K562 (cell line): ENCODE measurements around the gene EPHA4.

ENCODE experiments used
- ATF3 ChIP-seq, 2 experiments: fragments of 450-650 bp in 1 of 2; sonication (generic) in 1 of 2; formaldehyde crosslinking in 1 of 2; IDR thresholded peaks in 1 of 2; conservative IDR thresholded peaks in 1 of 2; 2 replicates each; pipeline versions ENCODE4 v1.6.1 to v1.8.1; 2016 to 2023; ENCODE audit warnings: mild to moderate bottlenecking in 2 of 2, moderate library complexity in 2 of 2, inconsistent platforms in 1 of 2, missing genetic modification reagents in 1 of 2
- BCLAF1 ChIP-seq, 2 experiments: fragments of 450-650 bp in 1 of 2; IDR thresholded peaks; 2 replicates each; pipeline ENCODE4 v1.6.1; 2011 to 2017; ENCODE audit warnings: low read depth in 2 of 2, antibody characterized with exemption in 1 of 2, borderline replicate concordance in 1 of 2, low read length in 1 of 2, mild to moderate bottlenecking in 1 of 2, mixed read lengths in 1 of 2; ENCODE audit not compliant: control insufficient read depth in 1 of 2
- CTCF ChIP-seq, 3 experiments: IDR thresholded peaks in 2 of 3; conservative IDR thresholded peaks in 1 of 3; 2 replicates each; pipeline ENCODE4 v1.5.1; 2011 to 2012; ENCODE audit warnings: low read length in 3 of 3, mild to moderate bottlenecking in 3 of 3, control low read depth in 2 of 3, improper control_type of control experiment in 1 of 3, inconsistent platforms in 1 of 3, low read depth in 1 of 3, mixed read lengths in 1 of 3, moderate library complexity in 1 of 3; ENCODE audit not compliant: insufficient read depth in 2 of 3
- FOXJ3 ChIP-seq: sonication (generic); formaldehyde crosslinking; IDR thresholded peaks from 2 replicates; pipeline ENCODE4 v1.4.0; 2020; ENCODE audit warnings: mild to moderate bottlenecking, missing genetic modification reagents
- PHB2 ChIP-seq: fragments of 450-650 bp; IDR thresholded peaks from 2 replicates; pipeline ENCODE4 v1.6.1; 2017; ENCODE audit warnings: low read depth
- POLR2A ChIP-seq: fragments of 450-650 bp; conservative IDR thresholded peaks from 2 replicates; pipeline ENCODE4 v1.6.1; 2016
- SMARCA4 ChIP-seq: fragments of 450-650 bp; IDR thresholded peaks from 2 replicates; pipeline ENCODE4 v1.6.1; 2016
- TAF1 ChIP-seq: IDR thresholded peaks from 2 replicates; pipeline ENCODE4 v1.6.1; 2011; ENCODE audit warnings: mild to moderate bottlenecking, low read length, moderate library complexity; ENCODE audit not compliant: insufficient read depth, control insufficient read depth, severe bottlenecking; ENCODE audit errors: extremely low read depth
- ZHX1 ChIP-seq: fragments of 150-350 bp; conservative IDR thresholded peaks from 2 replicates; pipeline ENCODE4 v1.6.1; 2014; ENCODE audit warnings: low read length
- ZNF318 ChIP-seq, 2 experiments: fragments of 450-650 bp; IDR thresholded peaks; 2 replicates each; pipeline ENCODE4 v1.6.1; 2016; ENCODE audit warnings: mild to moderate bottlenecking in 2 of 2, borderline replicate concordance in 1 of 2, low read depth in 1 of 2, moderate library complexity in 1 of 2
- ZNF830 ChIP-seq: fragments of 250-450 bp; sonication (Bioruptor Pico); IDR thresholded peaks from 2 replicates; pipeline ENCODE4 v1.5.0; 2021; ENCODE audit warnings: mild to moderate bottlenecking

- no peak for TF ChIP-seq BCLAF1 (IDR thresholded peaks at IDR 0.05; ENCODE audit: borderline replicate concordance in 1 of 2, control insufficient read depth in 1 of 2, low read depth in 2 of 2, low read length in 1 of 2)
- no peak for TF ChIP-seq ZNF318 (IDR thresholded peaks at IDR 0.05; ENCODE audit: borderline replicate concordance in 1 of 2, low read depth in 1 of 2)
- no peak for TF ChIP-seq TAF1
- no peak for TF ChIP-seq CTCF (IDR thresholded peaks at IDR 0.05 in 2 of 3, conservative IDR thresholded peaks at IDR 0.05 in 1 of 3; ENCODE audit: insufficient read depth in 2 of 3, low read depth in 1 of 3, low read length in 3 of 3)
- TF ChIP-seq ZHX1, result no peak
- TF ChIP-seq ATF3 (IDR thresholded peaks at IDR 0.05), result no peak
- TF ChIP-seq ATF3 (CRISPR knock-in tag; conservative IDR thresholded peaks at IDR 0.05), result no peak
- TF ChIP-seq ZNF830 (CRISPR knock-in tag), result no peak
- TF ChIP-seq POLR2A, result no peak
- TF ChIP-seq FOXJ3 (CRISPR knock-in tag), result no peak
- no peak for TF ChIP-seq PHB2
- TF ChIP-seq SMARCA4, result no peak
Observed at GRCh38 chr2:221589696-221590095, 17.6 kb upstream of the EPHA4 start.
